Endodermal cell (in vitro differentiated cells): ENCODE data around the gene RETREG1. TPM values are rescaled to one million over a fixed set of nuclear protein-coding genes. Genes with fewer than 3 reads are reported as not detected.

Experiments
- DNase-seq: peaks from one replicate; pipeline ENCODE4 v3.0.0-alpha.2; 2017
- H3K27ac ChIP-seq: 2 replicates; pipeline ENCODE4 v1.5.1; 2013; ENCODE audit warnings: mild to moderate bottlenecking, low read depth, low read length, moderate library complexity
- H3K27me3 ChIP-seq: 2 replicates; pipeline ENCODE4 v1.6.1; 2013; ENCODE audit warnings: mild to moderate bottlenecking, low read length, moderate library complexity; ENCODE audit not compliant: insufficient read depth, control insufficient read depth, poor library complexity, severe bottlenecking
- H3K36me3 ChIP-seq: 2 replicates; pipeline ENCODE4 v1.7.0; 2013; ENCODE audit warnings: mild to moderate bottlenecking, low read length, moderate library complexity; ENCODE audit not compliant: control insufficient read depth, insufficient read depth
- H3K4me1 ChIP-seq: one replicate; pipeline ENCODE4 v1.7.0; 2013; ENCODE audit warnings: low read length; ENCODE audit not compliant: control insufficient read depth, insufficient read depth
- H3K4me3 ChIP-seq: 2 replicates; pipeline ENCODE4 v1.5.1; 2013; ENCODE audit warnings: mild to moderate bottlenecking, low read length, moderate library complexity
- H3K9ac ChIP-seq: 2 replicates; pipeline ENCODE4 v1.6.1; 2013; ENCODE audit warnings: mild to moderate bottlenecking, low read length, moderate library complexity; ENCODE audit not compliant: poor library complexity, severe bottlenecking; ENCODE audit errors: extremely low read depth
- H3K9me3 ChIP-seq: 2 replicates; pipeline ENCODE4 v1.6.1; 2013; ENCODE audit warnings: mild to moderate bottlenecking, low read length, moderate library complexity; ENCODE audit not compliant: control insufficient read depth
- H3K27ac Mint-ChIP-seq: 2 replicates; pipeline ENCODE4 v1.8.0; 2020; ENCODE audit warnings: mixed read lengths
- H3K27me3 Mint-ChIP-seq: 2 replicates; pipeline ENCODE4 v1.8.0; 2021; ENCODE audit warnings: mild to moderate bottlenecking, mixed read lengths; ENCODE audit not compliant: insufficient read depth
- H3K36me3 Mint-ChIP-seq: 2 replicates; pipeline ENCODE4 v1.8.0; 2020; ENCODE audit warnings: low read depth, mixed read lengths
- H3K4me1 Mint-ChIP-seq: 2 replicates; pipeline ENCODE4 v1.8.0; 2020; ENCODE audit warnings: mixed read lengths
- H3K4me3 Mint-ChIP-seq: 2 replicates; pipeline ENCODE4 v1.8.0; 2020; ENCODE audit warnings: mild to moderate bottlenecking, moderate library complexity, mixed read lengths
- H3K9me3 Mint-ChIP-seq: 2 replicates; pipeline ENCODE4 v1.8.0; 2020; ENCODE audit warnings: mild to moderate bottlenecking, mixed read lengths
- WGBS, 2 experiments: methylation state at CpG; one replicate each; pipeline versions ENCODE4 v1.1.5 to v1.1.7; 2013; ENCODE audit warnings: missing lambda C conversion rate in 2 of 2, mixed read lengths in 1 of 2; ENCODE audit not compliant: insufficient coverage in 1 of 2, insufficient read length in 1 of 2; 5-methylcytosine and 5-hydroxymethylcytosine counted together
- total RNA-seq, 2 donors: library from RNA; stranded (reverse); fragmentation: NEBNext Ultra II Directional in 1 of 2; extraction: Animal tissue kit (Norgen Biotek cat#: 25700) in 1 of 2; gene quantifications; 2 replicates in 1 of 2; 3 replicates in 1 of 2; pipeline ENCODE4 v1.2.1, GENCODE V29; 2021
- TF ChIP-seq, protein P1 (sequence below): fragments of 200-600 bp; sonication (generic); conservative IDR thresholded peaks from 2 replicates; pipeline ENCODE4 v1.5.0; 2021; ENCODE audit warnings: antibody characterized with exemption, mild to moderate bottlenecking

Gene RETREG1
- total RNA-seq, 2 donors from 2014 or later = 4.1 to 4.3 TPM

DNA sequence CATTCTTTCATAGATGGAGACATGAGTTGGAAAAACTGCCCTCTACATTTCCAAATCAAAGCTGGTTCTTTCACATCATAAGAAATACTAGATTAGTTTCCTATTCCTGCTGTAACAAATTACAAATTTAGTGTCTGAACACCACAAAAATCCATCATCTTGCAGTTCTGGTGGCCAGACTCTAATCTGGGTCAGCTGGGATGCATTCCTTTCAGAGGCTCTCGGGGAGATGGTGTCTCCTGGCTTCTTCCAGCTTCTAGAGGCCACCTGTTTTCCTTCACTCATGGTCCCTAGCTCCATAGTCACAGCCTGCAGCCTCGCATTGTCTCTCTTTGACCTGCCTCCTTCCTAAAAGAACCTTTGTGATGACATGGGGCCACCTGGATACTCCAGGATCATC, 65.2 kb downstream of the RETREG1 start:
- Histone ChIP-seq H3K9me3 (no peaks in the 10 kb centered on the region), H3K4me1 (no peaks in the 10 kb centered on the region), H3K27me3 (no peaks in the 10 kb centered on the region), H3K27ac (no peak overlapping the region), H3K4me3 (no peak overlapping the region), H3K36me3 (no peaks in the 10 kb centered on the region), H3K9ac (no peak overlapping the region)
- Mint-ChIP-seq H3K27me3 (peaks cover 4% of the 10 kb centered on the region), H3K27ac (no peak overlapping the region), H3K4me3 (no peak overlapping the region), H3K9me3 (no peaks in the 10 kb centered on the region), H3K4me1 (peaks cover 3% of the 10 kb centered on the region), H3K36me3 (no peaks in the 10 kb centered on the region)
- WGBS, 2 experiments = 89 to 100% methylated on average over 2 of the region's 2 CpGs
- DNase-seq = no peak
- TF ChIP-seq, protein P1, sequence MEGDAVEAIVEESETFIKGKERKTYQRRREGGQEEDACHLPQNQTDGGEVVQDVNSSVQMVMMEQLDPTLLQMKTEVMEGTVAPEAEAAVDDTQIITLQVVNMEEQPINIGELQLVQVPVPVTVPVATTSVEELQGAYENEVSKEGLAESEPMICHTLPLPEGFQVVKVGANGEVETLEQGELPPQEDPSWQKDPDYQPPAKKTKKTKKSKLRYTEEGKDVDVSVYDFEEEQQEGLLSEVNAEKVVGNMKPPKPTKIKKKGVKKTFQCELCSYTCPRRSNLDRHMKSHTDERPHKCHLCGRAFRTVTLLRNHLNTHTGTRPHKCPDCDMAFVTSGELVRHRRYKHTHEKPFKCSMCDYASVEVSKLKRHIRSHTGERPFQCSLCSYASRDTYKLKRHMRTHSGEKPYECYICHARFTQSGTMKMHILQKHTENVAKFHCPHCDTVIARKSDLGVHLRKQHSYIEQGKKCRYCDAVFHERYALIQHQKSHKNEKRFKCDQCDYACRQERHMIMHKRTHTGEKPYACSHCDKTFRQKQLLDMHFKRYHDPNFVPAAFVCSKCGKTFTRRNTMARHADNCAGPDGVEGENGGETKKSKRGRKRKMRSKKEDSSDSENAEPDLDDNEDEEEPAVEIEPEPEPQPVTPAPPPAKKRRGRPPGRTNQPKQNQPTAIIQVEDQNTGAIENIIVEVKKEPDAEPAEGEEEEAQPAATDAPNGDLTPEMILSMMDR = no peak

- H3K36me3 Mint-ChIP-seq = no peaks in the 10 kb centered on the region
- TF ChIP-seq, protein P1 = peak; percentile 95
- DNase-seq = peak; percentile 83
These were observed 66.4 kb downstream of the RETREG1 start for GRCh38 chr5:16550316-16550952.

DNA sequence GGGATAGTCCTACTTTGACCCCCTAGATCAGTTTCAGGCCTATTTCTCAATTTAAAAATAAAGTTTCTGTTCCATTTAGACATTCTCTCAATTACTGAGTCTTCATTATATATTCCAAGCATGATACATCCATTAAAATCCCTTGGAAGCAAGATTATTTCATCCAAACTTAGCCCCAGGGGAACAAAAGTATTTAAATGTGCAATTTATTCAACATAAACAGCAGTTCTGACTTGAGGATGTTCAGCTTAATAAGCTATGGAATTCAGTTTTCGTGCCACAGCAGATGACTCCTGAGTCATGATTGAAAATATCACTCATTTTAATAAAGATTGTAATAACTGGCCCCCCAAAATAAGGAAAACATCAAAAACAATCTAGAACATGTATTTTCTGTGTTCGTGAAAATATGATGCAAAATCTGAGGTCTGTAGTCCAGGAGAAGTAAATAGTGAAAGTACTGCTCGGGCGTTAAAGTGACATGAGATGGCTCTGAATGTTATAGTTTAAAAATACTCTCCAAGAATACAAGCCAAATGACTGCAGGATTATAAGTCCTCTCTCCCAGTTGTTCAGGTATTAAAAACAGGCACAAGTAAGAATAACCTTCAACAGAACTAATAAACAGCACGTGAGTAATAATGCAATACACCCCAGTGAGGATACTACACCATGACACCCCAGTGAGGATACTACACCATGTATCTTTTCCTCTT, 67.1 kb downstream of the RETREG1 start:
- peaks cover 4% of the 10 kb centered on the region for H3K27me3 Mint-ChIP-seq
- Histone ChIP-seq H3K9ac (no peak overlapping the region), H3K4me1 (no peaks in the 10 kb centered on the region), H3K36me3 (no peaks in the 10 kb centered on the region), H3K27ac (no peak overlapping the region), H3K9me3 (no peaks in the 10 kb centered on the region), H3K27me3 (no peaks in the 10 kb centered on the region), H3K4me3 (no peak overlapping the region)
- H3K9me3 Mint-ChIP-seq = no peaks in the 10 kb centered on the region
- no peak for DNase-seq
- H3K36me3 Mint-ChIP-seq = no peaks in the 10 kb centered on the region
- WGBS, 2 experiments = 90 to 94% methylated on average over 4 of the region's 5 CpGs
- no peak overlapping the region for H3K4me3 Mint-ChIP-seq
- TF ChIP-seq, protein P1 = no peak
- H3K4me1 Mint-ChIP-seq = peaks cover 3% of the 10 kb centered on the region
- no peak overlapping the region for H3K27ac Mint-ChIP-seq

More at GRCh38 chr5:16550316-16550952, 66.4 kb downstream of the RETREG1 start:
- 56 to 62% methylated on average over 3 to 7 of the region's 7 CpGs for WGBS, 2 experiments
- H3K4me1 Mint-ChIP-seq = peaks cover 3% of the 10 kb centered on the region
- no peaks in the 10 kb centered on the region for H3K9me3 Mint-ChIP-seq
- no peak overlapping the region for H3K4me3 Mint-ChIP-seq
- Histone ChIP-seq H3K9ac (no peak overlapping the region), H3K27ac (no peak overlapping the region), H3K27me3 (no peaks in the 10 kb centered on the region), H3K4me1 (no peaks in the 10 kb centered on the region), H3K36me3 (no peaks in the 10 kb centered on the region), H3K9me3 (no peaks in the 10 kb centered on the region), H3K4me3 (no peak overlapping the region)
- no peak overlapping the region for H3K27ac Mint-ChIP-seq
- peaks cover 4% of the 10 kb centered on the region for H3K27me3 Mint-ChIP-seq
